ENCODE data around the gene MLC1.

The MLC1 gene

GRCh38 chr22:50040717-50041116, 44.5 kb downstream of the MLC1 start:
- no peak for FAIRE-seq

GRCh38 chr22:50039669-50040443, 45.4 kb downstream of the MLC1 start:
- DNase-seq (ENCODE audit: insufficient read length, low spot score): no peak
- FAIRE-seq: peak; percentile 89

More at GRCh38 chr22:50040717-50041116, 44.5 kb downstream of the MLC1 start:
- no peak for DNase-seq (ENCODE audit: insufficient read length, low spot score)

- FAIRE-seq (no peak), DNase-seq (ENCODE audit: insufficient read length, low spot score) (no peak)
Measured at GRCh38 chr22:50035976-50036724, 49.1 kb downstream of the MLC1 start.

- DNase-seq (ENCODE audit: insufficient read length, low spot score): no peak
- FAIRE-seq: no peak
Measured at GRCh38 chr22:50035131-50035881, 49.9 kb downstream of the MLC1 start.

- no peak for FAIRE-seq
- no peak for DNase-seq (ENCODE audit: insufficient read length, low spot score)
Measured at GRCh38 chr22:50034126-50035081, 50.8 kb downstream of the MLC1 start.

- no peak for FAIRE-seq
Measured at GRCh38 chr22:50032941-50033601, 52.2 kb downstream of the MLC1 start.

GRCh38 chr22:50032109-50032871, 52.9 kb downstream of the MLC1 start:
- FAIRE-seq (no peak), DNase-seq (ENCODE audit: insufficient read length, low spot score) (no peak)

More at GRCh38 chr22:50032941-50033601, 52.2 kb downstream of the MLC1 start:
- DNase-seq (ENCODE audit: insufficient read length, low spot score): no peak

- FAIRE-seq: no peak
Measured at GRCh38 chr22:50031189-50032091, 53.8 kb downstream of the MLC1 start.

GRCh38 chr22:50030297-50031188, 54.7 kb downstream of the MLC1 start:
- DNase-seq (ENCODE audit: insufficient read length, low spot score) (peak; percentile 76), FAIRE-seq (no peak)

More at GRCh38 chr22:50031189-50032091, 53.8 kb downstream of the MLC1 start:
- DNase-seq (ENCODE audit: insufficient read length, low spot score): no peak

- DNase-seq (ENCODE audit: insufficient read length, low spot score): no peak
- FAIRE-seq: no peak
Measured at GRCh38 chr22:50027639-50028537, 57.3 kb downstream of the MLC1 start.

- DNase-seq (ENCODE audit: insufficient read length, low spot score) (no peak), FAIRE-seq (no peak)
Measured at GRCh38 chr22:50025993-50026392, 59.2 kb downstream of the MLC1 start.

- FAIRE-seq: peak; percentile 96
- DNase-seq (ENCODE audit: insufficient read length, low spot score): no peak
Measured at GRCh38 chr22:50022171-50022819, 62.9 kb downstream of the MLC1 start.

GRCh38 chr22:50020606-50021005, 64.6 kb downstream of the MLC1 start:
- DNase-seq (ENCODE audit: insufficient read length, low spot score): no peak
- peak; percentile 94 for FAIRE-seq

GRCh38 chr22:50019316-50019715, 65.9 kb downstream of the MLC1 start:
- DNase-seq (ENCODE audit: insufficient read length, low spot score) (no peak), FAIRE-seq (no peak)

- FAIRE-seq (no peak), DNase-seq (ENCODE audit: insufficient read length, low spot score) (no peak)
Measured at GRCh38 chr22:50018608-50019285, 66.5 kb downstream of the MLC1 start.

All from HTR-8/SVneo (cell line).